NCI-H2029 treated with DMSO at 0.1 percent for 48 hours (cell line): ENCODE data around the gene PCCA.

ENCODE experiments used
- DNase-seq: peaks from one replicate; lab custom pipeline; 2025; lab: John Stamatoyannopoulos, UW

PCCA gene

DNA sequence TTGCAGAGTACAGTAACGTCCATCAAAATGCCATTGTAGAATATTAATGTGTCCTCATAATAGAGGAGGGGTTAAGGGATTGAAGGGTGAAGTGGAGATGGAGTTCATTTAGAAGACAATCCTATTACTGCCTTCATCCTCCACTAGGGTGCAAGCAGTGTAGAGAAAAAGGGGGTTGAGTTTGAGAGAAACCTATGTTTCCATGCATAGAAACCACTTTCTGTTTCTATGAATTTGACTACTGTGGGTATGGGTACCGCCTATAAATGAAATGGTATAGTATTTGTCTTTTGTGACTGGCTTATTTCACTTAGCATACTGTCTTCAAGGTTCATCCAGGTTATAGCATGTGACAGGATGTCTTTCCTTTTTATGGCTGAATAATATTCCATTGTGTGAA, 343.7 kb downstream of the PCCA start:
- DNase-seq, result no peak

DNA sequence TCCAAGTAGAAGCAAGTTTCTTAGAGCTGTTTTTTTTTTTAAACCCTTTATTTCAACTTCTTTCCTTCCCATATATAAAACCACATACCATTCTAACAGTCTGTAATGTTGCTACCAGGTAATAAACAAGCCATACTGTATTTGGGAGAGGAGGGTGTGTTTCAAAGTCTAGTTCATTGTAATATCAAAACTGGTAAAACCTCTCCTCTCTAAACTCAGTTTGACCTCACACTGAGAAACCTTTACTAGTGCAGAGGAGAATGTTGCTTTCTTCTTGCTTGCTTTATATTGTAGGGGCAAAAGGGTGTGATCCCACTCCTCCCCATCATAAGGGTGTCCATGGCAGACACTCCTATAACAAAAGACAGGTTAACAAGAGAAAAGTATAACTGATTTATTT, 344.6 kb downstream of the PCCA start:
- no peak for DNase-seq

DNA sequence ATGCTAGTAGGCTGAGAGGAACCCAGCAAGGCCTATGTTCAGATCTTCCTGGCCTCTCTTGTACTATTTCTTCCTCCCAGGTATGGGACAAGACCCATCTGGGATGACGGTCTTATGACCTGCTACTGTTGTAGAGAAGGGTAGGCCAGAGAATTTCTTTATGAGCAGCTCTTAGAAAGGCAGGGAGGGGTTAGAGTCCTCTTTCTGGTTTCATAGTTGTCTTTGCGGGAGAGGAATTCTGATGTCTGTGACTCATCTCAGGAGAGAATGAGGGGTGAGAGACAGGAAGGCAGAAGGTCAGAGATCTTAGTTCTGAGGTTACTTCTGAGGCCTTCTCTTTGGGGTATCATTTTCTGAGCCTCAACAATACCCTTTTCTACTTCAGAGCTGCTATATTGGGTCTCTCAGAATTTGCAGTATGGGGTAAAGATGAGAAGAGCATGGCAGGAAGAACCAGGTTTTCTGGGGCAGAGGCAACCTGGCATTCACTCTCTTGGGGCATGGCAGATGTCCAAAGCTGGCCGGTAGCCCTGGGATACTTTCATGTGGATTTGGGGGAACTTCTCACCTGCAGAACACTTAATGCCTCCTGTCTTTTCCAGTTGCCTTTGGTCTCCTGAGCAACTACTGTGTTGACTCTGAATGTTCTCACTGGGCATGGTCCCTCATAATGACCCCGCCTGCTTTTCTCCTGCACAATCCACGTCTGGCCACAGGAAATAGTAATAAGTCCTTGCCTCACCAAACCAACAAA, 345.3 kb downstream of the PCCA start:
- no peak for DNase-seq

GRCh38 chr13:100436099-100436498, 347.2 kb downstream of the PCCA start:
- DNase-seq, result no peak

- DNase-seq, result no peak
Measured at GRCh38 chr13:100438059-100438788, 349.3 kb downstream of the PCCA start.

DNA sequence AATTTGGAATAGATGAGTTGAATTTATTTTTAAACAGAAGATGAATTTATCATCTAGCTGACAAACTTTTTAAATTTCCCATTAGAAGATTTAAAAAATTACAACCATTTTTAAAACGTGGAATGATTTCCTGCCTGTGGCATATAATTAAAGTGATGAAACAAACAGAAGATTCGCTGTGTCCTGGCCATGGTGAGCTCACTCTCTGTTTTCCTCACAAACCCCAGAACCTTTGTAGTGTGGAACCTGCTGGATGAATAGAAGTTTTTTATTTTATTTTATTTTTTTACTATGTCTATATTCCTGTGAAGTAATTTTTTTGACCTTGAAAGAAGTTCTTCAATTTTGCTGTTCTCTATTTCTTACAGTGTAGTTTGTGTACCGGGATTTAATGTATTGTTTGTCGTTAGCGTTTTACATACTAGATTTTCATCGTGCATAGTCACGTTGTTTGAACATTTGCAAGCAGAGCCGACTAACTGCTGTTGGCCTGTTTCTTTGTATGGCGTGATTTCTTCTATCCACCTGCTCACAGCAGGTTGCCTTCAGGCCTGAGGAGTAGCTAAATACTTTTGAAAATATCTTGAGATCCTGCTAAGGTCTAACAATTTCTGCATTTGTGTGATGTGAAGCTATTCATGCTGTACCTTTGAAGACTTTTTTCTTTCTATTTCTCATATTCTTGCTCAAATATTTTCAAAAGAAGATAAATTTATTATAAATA, 350.5 kb downstream of the PCCA start:
- no peak for DNase-seq

- DNase-seq, result no peak
Measured at GRCh38 chr13:100440751-100441425, 352.0 kb downstream of the PCCA start.

DNA sequence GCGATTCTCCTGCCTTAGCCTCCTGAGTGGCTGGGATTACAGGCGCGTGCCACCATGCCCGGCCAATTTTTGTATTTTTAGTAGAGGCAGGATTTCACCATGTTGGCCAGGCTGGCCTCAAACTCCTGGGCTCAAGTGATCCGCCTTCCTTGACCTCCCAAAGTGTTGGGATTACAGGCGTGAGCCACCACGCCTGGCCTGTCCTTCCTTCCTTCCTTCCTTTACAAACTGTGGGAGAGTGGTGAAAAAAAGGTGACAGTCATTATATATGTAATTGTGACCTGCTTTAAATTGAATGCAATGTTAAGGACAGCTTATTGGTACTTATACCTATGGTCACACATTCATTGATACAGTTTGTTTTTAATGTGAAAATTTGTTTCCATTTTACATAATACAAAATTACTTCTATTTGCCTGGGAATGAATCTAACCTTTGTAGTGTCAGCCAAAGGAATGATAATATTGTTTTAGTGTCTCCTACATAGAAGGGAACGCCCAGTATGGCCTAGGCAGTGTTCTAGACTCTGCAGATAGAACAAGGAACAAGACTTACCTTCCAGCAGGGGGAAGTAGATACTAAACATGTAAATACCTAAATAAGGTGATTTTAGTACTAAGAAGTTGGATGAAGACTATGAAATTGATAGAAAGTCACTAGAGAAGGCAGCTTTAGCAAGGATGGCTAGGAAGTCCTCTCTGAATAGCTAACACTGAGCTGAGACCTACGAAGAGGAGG, 353.4 kb downstream of the PCCA start:
- no peak for DNase-seq

DNA sequence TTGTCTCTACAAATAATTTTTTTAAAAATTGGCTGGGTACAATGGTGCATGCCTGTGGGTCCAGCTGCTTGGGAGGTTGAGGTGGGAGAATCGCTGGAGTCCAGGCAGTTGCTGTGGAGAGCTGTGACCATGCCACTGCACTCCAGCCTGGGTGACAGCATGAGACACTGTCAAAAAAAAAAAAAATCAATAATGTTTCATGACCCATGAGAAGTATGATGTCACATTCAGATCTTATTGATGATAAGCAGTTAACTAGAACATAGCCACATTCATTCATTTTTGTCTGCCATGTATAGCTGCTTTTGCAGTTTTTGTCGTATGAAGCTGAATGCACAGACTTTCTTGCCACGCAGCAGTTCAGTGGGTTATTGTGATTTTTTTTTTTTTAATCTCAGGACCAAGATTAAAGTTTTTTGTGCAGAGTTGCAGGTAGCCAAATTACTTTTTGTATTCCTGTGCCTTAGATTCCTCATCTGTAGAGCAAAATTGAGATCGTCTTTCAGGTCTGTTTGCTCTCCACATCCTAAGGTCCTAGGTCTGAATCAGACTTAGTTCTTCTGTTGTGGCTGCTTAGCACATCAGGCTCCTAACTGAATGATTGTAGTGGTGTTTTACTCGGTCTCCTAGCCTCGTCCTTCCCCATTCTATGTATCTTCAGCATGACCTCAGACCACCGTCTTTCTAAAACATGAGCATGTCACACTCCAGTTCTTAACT, 354.5 kb downstream of the PCCA start:
- DNase-seq, result no peak

GRCh38 chr13:100443998-100444328, 355.1 kb downstream of the PCCA start:
- no peak for DNase-seq

DNA sequence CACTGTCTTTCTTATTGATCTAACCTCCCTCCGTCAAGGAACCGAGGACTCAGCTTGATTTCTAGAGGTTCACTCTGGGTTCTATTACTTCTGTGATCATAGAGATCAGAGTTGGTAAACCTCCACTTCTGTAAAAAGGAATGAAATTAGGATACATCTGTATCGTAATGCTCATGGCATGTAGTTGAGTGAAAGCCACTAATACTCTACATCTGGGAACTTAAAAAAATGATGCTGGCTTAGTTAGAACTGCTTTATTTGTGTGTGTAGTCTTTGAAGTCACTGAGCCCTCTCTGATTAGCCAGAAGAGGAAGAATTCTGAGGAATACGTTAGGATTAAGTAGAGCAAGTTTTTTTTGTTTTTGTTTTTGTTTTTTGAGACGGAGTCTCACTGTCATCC, 358.9 kb downstream of the PCCA start:
- DNase-seq, result no peak

DNA sequence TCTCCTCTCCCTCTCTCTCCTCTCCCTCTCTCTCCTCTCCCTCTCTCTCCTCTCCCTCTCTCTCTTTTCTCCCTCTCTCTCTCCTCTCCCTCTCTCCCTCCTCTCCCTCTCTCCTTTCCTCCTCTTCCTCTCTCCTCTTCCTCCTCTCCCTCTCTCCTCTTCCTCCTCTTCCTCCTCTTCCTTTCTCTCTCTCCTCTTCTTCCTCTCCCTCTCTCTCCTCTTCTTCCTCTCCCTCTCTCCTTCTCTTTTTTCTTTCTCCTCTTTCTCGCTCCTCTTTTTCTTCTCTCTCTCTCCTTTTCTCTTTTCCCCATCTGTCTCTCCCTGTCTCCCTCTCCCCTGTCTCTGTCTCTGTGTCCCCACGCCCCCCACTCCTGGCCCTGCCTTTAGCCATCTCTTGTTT, 363.0 kb downstream of the PCCA start:
- DNase-seq, result no peak

DNA sequence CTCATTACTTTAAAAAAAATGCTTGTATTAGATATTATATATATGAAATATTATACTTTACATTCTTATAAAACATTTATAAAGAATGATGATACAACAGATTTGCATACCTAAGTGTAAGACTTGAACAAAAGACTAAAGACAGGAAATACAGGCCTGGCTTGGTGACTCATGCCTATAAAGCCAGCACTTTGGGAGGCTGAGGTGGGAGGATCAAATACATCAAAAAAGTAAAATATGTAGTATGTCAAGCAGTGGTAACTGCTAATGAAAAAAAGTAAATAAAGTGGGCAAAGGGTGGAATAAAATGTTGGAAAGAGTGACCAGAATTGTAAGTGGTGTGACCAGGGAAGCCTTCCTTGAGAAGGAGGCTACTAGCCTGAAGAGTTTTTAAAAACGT, 366.0 kb downstream of the PCCA start:
- no peak for DNase-seq

DNA sequence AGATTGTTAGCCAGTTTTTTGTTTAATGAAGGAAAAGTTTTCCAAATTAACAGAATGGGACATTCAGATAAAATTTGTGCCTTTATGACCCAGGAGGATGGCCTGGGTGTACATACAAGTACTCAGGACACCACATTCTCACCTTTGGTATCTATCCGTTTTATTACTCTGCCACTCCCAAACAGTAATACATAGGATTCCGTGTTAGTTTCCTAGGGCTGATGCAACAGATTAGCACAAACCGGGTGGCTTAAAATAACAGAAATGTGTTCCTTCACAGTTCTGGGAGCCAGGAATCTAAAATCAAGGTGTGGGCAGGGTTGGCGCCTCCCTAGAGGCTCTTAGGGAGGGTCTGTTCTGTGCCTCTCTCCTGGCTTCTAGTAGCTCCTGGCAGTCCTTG, 369.8 kb downstream of the PCCA start:
- DNase-seq, result no peak

DNA sequence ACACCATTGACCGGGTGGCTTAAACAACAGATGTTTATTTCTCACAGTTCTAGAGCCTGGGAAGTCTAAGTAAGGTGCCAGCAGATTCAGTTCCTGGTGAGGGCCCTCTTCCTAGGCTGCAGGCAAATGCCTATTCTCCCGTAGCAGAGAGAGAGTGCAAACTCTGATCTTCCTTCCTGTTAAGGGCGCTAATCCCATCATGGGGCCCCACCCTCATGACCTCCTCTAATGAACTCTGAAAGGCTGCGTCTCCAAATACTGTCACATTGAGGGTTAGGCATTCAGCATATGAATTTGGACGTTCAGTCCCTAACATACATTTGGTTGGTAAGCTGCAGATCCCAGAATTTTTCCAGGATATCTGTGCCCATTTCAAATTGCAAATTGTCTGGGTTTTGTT, 370.9 kb downstream of the PCCA start:
- DNase-seq, result no peak

GRCh38 chr13:100460266-100460665, 371.4 kb downstream of the PCCA start:
- DNase-seq, result no peak

DNA sequence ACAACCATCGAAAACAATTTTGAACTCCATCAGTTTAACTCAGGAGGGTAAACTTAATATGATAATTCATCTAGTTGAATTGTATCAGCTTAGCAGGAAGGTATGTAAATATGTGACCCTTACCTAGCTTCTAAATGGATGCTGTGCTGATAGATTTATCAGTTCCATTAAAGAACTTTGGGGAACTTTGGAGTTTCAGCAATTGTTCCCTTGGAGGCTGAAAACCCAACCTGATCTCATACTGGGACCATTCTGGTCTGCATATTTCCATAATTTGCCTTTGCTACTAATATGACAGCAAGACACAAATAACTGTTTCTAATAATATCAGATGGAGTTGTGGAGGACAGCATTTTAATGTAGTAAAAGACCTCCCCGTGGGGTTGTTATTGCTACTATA, 371.9 kb downstream of the PCCA start:
- DNase-seq, result no peak

- DNase-seq, result no peak
Measured at GRCh38 chr13:100461309-100462030, 372.6 kb downstream of the PCCA start.

GRCh38 chr13:100464006-100464405, 375.1 kb downstream of the PCCA start:
- no peak for DNase-seq

GRCh38 chr13:100465558-100465957, 376.7 kb downstream of the PCCA start:
- no peak for DNase-seq
